ENCODE data around the gene TRIOBP.
A peak's percentile ranks its signal among the peaks of the same experiment; 100 is the strongest.
"Not testable (repeated sequence)": the region's sequence is repeated elsewhere in the genome, so short reads cannot be mapped to it uniquely, and the experiment has no call there.

TRIOBP gene

DNA sequence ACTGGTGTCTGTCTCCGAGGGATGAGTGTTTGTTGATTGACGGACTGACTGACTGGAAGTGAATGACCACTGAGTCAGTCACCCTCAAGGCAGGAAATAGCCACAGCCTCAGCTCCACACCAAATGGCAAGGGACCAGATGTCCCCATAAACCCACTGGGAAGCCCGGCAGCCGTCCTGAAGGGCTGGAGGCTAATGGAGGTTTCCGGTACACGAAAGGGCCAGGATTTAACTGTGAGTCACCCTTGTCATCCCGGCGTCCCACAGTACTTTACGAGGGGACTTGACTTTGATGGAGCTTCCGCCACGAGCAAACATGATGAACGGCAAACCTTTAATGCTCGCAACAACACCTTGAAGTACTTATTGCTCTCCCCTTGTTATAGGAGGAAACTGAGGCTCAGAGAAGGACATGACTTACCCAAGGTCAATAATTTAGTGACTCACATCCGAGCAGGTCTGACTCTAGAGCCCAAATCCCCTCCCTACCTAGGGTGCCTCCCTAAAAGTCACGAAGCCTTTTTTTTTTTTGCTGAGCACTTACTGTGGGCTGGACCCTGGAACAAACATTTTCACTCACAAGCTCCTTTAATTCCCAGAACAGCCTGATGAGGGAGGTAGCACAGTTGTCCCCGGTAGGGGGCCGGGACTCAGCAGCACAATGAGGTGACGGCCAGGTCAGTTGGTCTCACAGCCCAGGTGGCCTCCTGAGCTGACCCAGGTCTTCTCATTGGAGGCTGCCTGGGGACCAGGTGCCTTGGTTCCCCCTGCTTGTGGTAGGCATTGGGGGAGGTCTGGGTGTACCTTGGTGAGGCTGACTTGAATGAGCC, 85.7 kb downstream of the TRIOBP start:
- DNase-seq = no peak

GRCh38 chr22:37784829-37785495, 88.1 kb downstream of the TRIOBP start:
- no peak for DNase-seq

DNA sequence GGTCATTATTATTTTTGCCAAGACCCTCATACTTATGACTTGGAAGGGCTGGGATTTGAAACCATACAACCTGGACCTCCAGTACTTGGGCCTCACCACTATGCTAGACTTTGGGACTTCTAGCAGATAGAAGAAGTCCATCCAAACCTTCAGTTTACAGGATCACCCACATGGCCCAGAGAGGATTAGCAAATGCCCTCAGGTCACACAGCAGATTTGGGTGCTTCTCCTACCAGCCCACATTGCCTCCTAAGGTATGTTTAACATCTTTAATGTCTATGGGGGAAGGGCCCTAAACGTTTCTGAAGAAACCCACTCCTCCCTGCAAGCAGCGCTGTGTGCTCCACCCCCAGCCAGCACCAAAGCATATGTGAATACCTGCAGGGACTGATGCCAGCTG, 93.4 kb downstream of the TRIOBP start:
- no peak for DNase-seq

DNA sequence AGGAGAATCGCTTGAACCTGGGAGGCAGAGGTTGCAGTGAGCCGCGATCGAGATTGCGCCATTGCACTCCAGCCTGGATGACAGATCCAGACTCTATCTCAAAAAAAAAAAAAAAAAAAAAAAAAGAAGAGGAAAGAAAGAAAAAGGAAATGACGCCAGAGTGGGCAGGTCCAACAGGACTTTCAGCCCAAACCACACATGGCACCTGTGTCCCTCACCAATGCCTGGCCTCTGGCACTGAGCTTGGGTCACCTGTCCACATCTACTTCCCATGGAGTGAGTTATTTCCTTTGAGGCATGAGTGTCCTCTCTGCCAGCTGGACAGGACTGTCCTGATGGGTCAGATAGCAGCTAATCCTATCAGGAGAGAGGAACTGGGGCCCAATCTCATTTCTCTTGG, 95.6 kb downstream of the TRIOBP start:
- DNase-seq = no peak

GRCh38 chr22:37794376-37794775, 97.5 kb downstream of the TRIOBP start:
- no peak for DNase-seq

DNA sequence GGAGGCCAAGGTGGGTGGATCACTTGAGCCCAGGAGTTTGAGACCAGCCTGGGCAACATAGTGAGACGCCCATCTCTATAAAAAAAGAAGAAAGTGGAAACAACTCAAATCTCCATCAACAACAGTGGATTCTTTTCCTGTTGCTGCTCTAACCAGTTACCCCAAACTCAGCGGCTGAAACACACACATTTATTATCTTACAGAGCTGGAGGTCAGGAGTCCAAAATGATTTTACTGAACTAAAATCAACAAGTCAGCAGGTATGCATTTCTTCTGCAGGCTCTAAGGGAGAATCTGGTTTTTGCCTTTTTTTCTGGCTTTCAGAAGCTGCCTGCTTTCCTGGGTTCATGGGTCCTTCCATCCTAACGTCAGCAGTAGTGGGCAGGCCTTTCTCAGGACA, 99.2 kb downstream of the TRIOBP start:
- no peak for DNase-seq

- DNase-seq = not testable (repeated sequence)
Observed at GRCh38 chr22:37797259-37797658, 100.4 kb downstream of the TRIOBP start.

GRCh38 chr22:37797874-37798500, 101.1 kb downstream of the TRIOBP start:
- DNase-seq = no peak

DNA sequence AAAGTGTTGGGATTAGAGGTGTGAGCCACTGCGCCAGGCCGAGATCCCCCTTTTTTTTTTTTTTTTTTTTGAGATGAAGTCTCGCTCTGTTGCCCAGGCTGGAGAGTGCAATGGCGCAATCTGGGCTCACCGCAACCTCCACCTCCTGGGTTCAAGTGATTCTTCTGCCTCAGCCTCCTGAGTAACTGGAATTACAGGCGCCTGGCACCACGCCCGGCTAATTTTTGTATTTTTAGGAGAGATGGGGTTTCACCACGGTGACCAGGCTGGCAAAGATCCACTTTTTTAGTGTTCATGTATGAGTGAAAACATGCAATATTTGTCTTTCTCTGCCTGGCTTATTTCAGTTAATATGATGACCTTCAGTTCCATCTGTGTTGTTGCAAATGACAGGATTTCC, 103.1 kb downstream of the TRIOBP start:
- not testable (repeated sequence) for DNase-seq

DNA sequence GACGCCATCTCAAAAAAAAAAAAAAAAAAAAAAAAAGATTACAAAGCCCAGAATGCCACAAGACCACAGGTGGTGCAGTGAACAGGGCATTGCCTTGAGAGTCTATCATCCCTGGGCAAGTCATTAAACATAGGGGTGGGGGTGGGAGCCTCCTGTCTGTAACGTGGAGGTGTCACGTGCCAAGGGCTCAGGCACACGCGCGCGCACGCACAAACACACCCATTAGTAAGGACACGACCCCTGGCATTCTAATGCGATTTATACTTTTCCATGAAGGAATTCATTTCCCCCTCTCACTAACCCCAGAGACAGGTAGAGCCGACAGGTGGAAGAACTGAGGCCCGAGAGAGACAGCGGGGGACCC, 105.1 kb downstream of the TRIOBP start:
- DNase-seq = no peak

GRCh38 chr22:37802310-37803194, 105.7 kb downstream of the TRIOBP start:
- DNase-seq = peak; percentile 15

GRCh38 chr22:37803195-37803638, 106.4 kb downstream of the TRIOBP start:
- DNase-seq = no peak

- no peak for DNase-seq
Observed at GRCh38 chr22:37803639-37804351, 106.9 kb downstream of the TRIOBP start.

- no peak for DNase-seq
Observed at GRCh38 chr22:37804352-37804880, 107.6 kb downstream of the TRIOBP start.

DNA sequence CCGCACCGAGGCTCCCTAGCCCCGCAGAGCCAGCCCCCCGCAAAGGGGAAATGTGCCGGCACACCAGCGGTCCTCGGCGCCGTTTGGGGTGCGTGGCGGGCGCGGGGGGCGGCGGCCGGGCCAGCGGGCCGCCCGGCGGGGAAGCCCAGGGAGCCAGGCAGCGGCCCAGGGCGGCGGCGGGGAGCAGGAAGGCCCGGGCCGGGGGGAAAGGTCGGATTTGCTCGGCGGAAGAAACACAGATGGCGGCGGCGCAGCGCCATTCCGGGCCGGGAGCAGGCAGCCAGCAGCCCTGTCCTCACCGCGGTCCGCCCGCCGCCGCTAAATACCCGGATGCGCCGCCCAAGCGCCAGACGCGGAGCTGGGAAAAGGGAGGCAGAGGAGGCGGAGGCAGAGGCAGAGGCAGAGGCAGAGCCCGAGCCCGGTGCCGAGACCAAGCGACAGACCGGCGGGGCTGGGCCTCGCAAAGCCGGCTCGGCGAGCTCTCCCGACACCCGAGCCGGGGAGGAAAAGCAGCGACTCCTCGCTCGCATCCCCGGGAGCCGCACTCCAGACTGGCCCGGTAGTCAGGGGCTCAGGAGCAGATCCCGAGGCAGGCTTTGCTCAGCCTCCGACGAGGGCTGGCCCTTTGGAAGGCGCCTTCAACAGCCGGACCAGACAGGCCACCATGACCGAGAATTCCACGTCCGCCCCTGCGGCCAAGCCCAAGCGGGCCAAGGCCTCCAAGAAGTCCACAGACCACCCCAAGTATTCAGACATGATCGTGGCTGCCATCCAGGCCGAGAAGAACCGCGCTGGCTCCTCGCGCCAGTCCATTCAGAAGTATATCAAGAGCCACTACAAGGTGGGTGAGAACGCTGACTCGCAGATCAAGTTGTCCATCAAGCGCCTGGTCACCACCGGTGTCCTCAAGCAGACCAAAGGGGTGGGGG, 108.3 kb downstream of the TRIOBP start:
- DNase-seq = peak; percentile 76

DNA sequence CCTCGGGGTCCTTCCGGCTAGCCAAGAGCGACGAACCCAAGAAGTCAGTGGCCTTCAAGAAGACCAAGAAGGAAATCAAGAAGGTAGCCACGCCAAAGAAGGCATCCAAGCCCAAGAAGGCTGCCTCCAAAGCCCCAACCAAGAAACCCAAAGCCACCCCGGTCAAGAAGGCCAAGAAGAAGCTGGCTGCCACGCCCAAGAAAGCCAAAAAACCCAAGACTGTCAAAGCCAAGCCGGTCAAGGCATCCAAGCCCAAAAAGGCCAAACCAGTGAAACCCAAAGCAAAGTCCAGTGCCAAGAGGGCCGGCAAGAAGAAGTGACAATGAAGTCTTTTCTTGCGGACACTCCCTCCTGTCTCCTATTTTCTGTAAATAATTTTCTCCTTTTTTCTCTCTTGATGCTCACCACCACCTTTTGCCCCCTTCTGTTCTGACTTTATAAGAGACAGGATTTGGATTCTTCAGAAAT, 109.0 kb downstream of the TRIOBP start:
- no peak for DNase-seq

- peak; percentile 9 for DNase-seq
Observed at GRCh38 chr22:37806409-37807333, 109.8 kb downstream of the TRIOBP start.

- DNase-seq = peak; percentile 92
Observed at GRCh38 chr22:37807410-37808293, 110.8 kb downstream of the TRIOBP start, which contains the start of gene GCAT. TSS of gene GCAT (plus strand) at chr22:37807934. CDS start at chr22:37807968, 34 bp downstream.

Data from CD4-positive, alpha-beta T cell treated with Interleukin-12 subunit alpha and Interleukin-12 subunit beta, for 1 hour (primary cell).